Measurements from ENCODE around the gene LRIT2.

Gene LRIT2

DNA sequence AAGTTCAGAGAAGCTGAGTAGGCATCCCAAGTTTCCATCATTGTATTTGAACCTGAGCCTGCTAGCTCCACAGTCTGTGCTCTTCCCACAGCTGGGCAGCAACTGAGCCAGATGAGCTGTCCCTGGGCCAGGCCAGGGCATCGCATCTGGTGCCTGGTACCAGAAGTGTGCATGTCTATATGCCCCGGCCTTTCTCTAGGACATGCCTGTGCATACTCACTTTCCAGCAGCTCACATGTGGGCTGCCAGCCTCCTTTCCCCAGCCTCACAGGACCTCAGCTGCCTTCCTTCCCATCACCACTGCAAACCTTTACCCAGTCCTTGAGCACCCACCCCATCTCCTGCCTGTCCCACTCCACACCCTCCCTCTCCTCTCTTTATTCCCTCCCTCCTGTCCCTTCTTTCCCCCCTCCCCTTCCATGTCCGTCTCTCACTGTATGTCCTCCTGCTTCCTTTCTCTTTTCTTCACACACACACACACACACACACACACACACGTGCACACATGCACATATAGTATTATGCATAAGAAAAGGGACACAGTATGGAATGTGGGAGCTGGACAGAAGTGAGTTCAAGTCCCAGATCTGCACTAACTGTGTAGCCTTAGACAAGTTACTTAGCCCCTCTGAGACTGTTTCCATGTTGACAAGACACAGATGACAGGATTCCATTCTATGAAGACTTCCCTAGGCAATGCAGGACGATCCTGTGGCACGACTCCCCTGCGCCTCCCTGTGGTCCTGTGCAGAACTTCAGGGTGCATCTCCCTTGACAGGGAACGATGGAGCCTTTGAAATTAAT is 20.1 kb downstream of the LRIT2 start:
- Histone ChIP-seq H3K36me3 (ENCODE audit: control insufficient read depth in 2 of 2, insufficient read depth in 1 of 2, low read length in 2 of 2) (no peaks in the 10 kb centered on the region), H3K27ac (ENCODE audit: extremely low read depth, low read depth, low read length) (no peak overlapping the region), H3K4me1 (ENCODE audit: control insufficient read depth, insufficient read depth, low read length) (no peaks in the 10 kb centered on the region), H3K9me3 (ENCODE audit: control insufficient read depth, insufficient read depth, low read depth, low read length) (no peaks in the 10 kb centered on the region), H3K4me3 (ENCODE audit: low read depth, low read length) (no peak overlapping the region)
- no peak for TF ChIP-seq SP7 (tag by site-specific recombination; IDR thresholded peaks at IDR 0.05)
- TF ChIP-seq, protein P1, sequence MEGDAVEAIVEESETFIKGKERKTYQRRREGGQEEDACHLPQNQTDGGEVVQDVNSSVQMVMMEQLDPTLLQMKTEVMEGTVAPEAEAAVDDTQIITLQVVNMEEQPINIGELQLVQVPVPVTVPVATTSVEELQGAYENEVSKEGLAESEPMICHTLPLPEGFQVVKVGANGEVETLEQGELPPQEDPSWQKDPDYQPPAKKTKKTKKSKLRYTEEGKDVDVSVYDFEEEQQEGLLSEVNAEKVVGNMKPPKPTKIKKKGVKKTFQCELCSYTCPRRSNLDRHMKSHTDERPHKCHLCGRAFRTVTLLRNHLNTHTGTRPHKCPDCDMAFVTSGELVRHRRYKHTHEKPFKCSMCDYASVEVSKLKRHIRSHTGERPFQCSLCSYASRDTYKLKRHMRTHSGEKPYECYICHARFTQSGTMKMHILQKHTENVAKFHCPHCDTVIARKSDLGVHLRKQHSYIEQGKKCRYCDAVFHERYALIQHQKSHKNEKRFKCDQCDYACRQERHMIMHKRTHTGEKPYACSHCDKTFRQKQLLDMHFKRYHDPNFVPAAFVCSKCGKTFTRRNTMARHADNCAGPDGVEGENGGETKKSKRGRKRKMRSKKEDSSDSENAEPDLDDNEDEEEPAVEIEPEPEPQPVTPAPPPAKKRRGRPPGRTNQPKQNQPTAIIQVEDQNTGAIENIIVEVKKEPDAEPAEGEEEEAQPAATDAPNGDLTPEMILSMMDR (tag by site-specific recombination; IDR thresholded peaks at IDR 0.05): peak; percentile 68
- TF ChIP-seq, protein P2, sequence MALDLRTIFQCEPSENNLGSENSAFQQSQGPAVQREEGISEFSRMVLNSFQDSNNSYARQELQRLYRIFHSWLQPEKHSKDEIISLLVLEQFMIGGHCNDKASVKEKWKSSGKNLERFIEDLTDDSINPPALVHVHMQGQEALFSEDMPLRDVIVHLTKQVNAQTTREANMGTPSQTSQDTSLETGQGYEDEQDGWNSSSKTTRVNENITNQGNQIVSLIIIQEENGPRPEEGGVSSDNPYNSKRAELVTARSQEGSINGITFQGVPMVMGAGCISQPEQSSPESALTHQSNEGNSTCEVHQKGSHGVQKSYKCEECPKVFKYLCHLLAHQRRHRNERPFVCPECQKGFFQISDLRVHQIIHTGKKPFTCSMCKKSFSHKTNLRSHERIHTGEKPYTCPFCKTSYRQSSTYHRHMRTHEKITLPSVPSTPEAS (tag by site-specific recombination; IDR thresholded peaks at IDR 0.05): peak; percentile 68
- peak; percentile 62 for TF ChIP-seq ZNF654 (tag by site-specific recombination; IDR thresholded peaks at IDR 0.05; ENCODE audit: low read depth)
- CTCF ChIA-PET: interaction anchor here (0.6 to 5.3 kb wide), 16 partner anchors 9 to 144 kb away, joined by 3 to 55 read pairs (median 4); partner anchors contain the start of genes CDHR1 and GHITM
- POLR2A ChIA-PET: no interaction called here

DNA sequence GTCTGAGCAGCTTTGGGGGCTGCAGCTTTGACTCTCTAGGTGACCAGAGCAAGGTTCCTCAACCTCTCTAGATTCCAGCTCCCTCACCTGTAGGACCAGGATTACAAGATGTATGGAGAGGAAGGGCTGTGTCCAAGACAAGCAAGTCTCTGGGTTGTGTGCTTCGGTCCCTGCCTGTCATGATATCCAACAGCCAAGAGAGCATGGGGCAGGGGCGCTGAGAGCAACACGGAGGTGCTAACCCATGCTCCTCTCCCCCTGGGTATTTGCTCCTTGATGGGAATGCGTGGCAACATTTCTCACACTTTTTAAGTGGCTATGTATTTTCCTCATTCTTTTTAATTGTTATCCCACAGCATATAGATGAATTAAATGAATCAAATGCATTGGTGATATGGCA is 20.7 kb downstream of the LRIT2 start:
- Histone ChIP-seq H3K4me1 (ENCODE audit: control insufficient read depth, insufficient read depth, low read length) (no peaks in the 10 kb centered on the region), H3K27ac (ENCODE audit: extremely low read depth, low read depth, low read length) (no peak overlapping the region), H3K36me3 (ENCODE audit: control insufficient read depth in 2 of 2, insufficient read depth in 1 of 2, low read length in 2 of 2) (no peaks in the 10 kb centered on the region), H3K4me3 (ENCODE audit: low read depth, low read length) (no peak overlapping the region), H3K9me3 (ENCODE audit: control insufficient read depth, insufficient read depth, low read depth, low read length) (no peaks in the 10 kb centered on the region)
- CTCF ChIA-PET: interaction anchor here (0.7 to 5.3 kb wide), 15 partner anchors 8 to 143 kb away, joined by 3 to 55 read pairs (median 4); partner anchors contain the start of genes CDHR1 and GHITM
- no peak for TF ChIP-seq ZNF223 (tag by site-specific recombination; IDR thresholded peaks at IDR 0.05)
- no peak for TF ChIP-seq OVOL3 (tag by site-specific recombination; IDR thresholded peaks at IDR 0.05)
- TF ChIP-seq ZNF132 (tag by site-specific recombination; IDR thresholded peaks at IDR 0.05; ENCODE audit: borderline replicate concordance): no peak
- TF ChIP-seq YY1 (tag by site-specific recombination; IDR thresholded peaks at IDR 0.05): no peak
- no peak for TF ChIP-seq ZNF660 (tag by site-specific recombination; IDR thresholded peaks at IDR 0.05)
- TF ChIP-seq ZNF560 (tag by site-specific recombination; IDR thresholded peaks at IDR 0.05; ENCODE audit: borderline replicate concordance): no peak
- no peak for TF ChIP-seq ZNF324 (tag by site-specific recombination; IDR thresholded peaks at IDR 0.05)
- TF ChIP-seq, protein P3, sequence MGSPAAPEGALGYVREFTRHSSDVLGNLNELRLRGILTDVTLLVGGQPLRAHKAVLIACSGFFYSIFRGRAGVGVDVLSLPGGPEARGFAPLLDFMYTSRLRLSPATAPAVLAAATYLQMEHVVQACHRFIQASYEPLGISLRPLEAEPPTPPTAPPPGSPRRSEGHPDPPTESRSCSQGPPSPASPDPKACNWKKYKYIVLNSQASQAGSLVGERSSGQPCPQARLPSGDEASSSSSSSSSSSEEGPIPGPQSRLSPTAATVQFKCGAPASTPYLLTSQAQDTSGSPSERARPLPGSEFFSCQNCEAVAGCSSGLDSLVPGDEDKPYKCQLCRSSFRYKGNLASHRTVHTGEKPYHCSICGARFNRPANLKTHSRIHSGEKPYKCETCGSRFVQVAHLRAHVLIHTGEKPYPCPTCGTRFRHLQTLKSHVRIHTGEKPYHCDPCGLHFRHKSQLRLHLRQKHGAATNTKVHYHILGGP (tag by site-specific recombination; IDR thresholded peaks at IDR 0.05): no peak
- no peak for TF ChIP-seq ZNF391 (tag by site-specific recombination; IDR thresholded peaks at IDR 0.05; ENCODE audit: borderline replicate concordance, low read depth)
- no peak for TF ChIP-seq MYNN (tag by site-specific recombination; IDR thresholded peaks at IDR 0.05; ENCODE audit: borderline replicate concordance)
- TF ChIP-seq KLF9 (tag by site-specific recombination; IDR thresholded peaks at IDR 0.05; ENCODE audit: low read depth): no peak
- TF ChIP-seq ZNF561 (tag by site-specific recombination; IDR thresholded peaks at IDR 0.05; ENCODE audit: borderline replicate concordance): no peak
- no peak for TF ChIP-seq TCF7L2 (IDR thresholded peaks at IDR 0.05; ENCODE audit: borderline replicate concordance, low read depth, low read length)
- TF ChIP-seq ZNF302 (tag by site-specific recombination; IDR thresholded peaks at IDR 0.05; ENCODE audit: low read depth): no peak
- TF ChIP-seq YY2 (tag by site-specific recombination; IDR thresholded peaks at IDR 0.05): no peak
- TF ChIP-seq, protein P4, sequence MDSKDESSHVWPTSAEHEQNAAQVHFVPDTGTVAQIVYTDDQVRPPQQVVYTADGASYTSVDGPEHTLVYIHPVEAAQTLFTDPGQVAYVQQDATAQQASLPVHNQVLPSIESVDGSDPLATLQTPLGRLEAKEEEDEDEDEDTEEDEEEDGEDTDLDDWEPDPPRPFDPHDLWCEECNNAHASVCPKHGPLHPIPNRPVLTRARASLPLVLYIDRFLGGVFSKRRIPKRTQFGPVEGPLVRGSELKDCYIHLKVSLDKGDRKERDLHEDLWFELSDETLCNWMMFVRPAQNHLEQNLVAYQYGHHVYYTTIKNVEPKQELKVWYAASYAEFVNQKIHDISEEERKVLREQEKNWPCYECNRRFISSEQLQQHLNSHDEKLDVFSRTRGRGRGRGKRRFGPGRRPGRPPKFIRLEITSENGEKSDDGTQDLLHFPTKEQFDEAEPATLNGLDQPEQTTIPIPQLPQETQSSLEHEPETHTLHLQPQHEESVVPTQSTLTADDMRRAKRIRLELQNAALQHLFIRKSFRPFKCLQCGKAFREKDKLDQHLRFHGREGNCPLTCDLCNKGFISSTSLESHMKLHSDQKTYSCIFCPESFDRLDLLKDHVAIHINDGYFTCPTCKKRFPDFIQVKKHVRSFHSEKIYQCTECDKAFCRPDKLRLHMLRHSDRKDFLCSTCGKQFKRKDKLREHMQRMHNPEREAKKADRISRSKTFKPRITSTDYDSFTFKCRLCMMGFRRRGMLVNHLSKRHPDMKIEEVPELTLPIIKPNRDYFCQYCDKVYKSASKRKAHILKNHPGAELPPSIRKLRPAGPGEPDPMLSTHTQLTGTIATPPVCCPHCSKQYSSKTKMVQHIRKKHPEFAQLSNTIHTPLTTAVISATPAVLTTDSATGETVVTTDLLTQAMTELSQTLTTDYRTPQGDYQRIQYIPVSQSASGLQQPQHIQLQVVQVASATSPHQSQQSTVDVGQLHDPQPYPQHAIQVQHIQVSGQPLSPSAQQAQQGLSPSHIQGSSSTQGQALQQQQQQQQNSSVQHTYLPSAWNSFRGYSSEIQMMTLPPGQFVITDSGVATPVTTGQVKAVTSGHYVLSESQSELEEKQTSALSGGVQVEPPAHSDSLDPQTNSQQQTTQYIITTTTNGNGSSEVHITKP (tag by site-specific recombination; IDR thresholded peaks at IDR 0.05): no peak
- no peak for TF ChIP-seq ZIC2 (tag by site-specific recombination; IDR thresholded peaks at IDR 0.05)
- no peak for TF ChIP-seq ZNF610 (tag by site-specific recombination; IDR thresholded peaks at IDR 0.05; ENCODE audit: borderline replicate concordance)
- POLR2A ChIA-PET: no interaction called here
